H1 (cell line): ENCODE measurements around the gene VIT. TPM values are rescaled to one million over a fixed set of nuclear protein-coding genes. Genes with fewer than 3 reads are reported as not detected.

Experiments used
- FOSL1 ChIP-seq: IDR thresholded peaks from 2 replicates; pipeline ENCODE4 v1.6.1; 2011; ENCODE audit warnings: mild to moderate bottlenecking, low read depth, low read length, moderate library complexity; ENCODE audit not compliant: insufficient read depth
- MAFK ChIP-seq: IDR thresholded peaks from 2 replicates; pipeline ENCODE4 v1.6.1; 2012; ENCODE audit warnings: low read depth, mild to moderate bottlenecking, improper control_type of control experiment, low read length
- RNF2 ChIP-seq: fragments of 200-900, 300-1000 bp; sonication (generic); IDR thresholded peaks from 2 replicates; pipeline ENCODE4 v1.7.1; 2016; ENCODE audit warnings: borderline replicate concordance, low read depth, mild to moderate bottlenecking, antibody characterized with exemption, low read length; ENCODE audit not compliant: poor library complexity, severe bottlenecking; ENCODE audit errors: missing control alignments
- polyA plus RNA-seq, 7 experiments: library from polyadenylated mRNA; depleted of rRNA in 3 of 7; stranded (reverse) in 5 of 7; unstranded in 2 of 7; fragments of >200 nt in 5 of 7; fragments of 200-250 nt in 2 of 7; gene quantifications; 1 replicate in 5 of 7; 2 replicates in 1 of 7; 4 replicates in 1 of 7; pipeline versions ENCODE4 v1.2.1 to v1.2.3, GENCODE V29; 2011 to 2013; ENCODE audit warnings: missing spikeins in 2 of 7, mixed read lengths in 2 of 7
- total RNA-seq: library from RNA; stranded (reverse); fragmentation: NEBNext Ultra II Directional; extraction: Animal tissue kit (Norgen Biotek cat#: 25700); gene quantifications from 2 replicates; pipeline ENCODE4 v1.2.1, GENCODE V29; 2021
- TF ChIP-seq, protein P1 (sequence below): IDR thresholded peaks from 2 replicates; pipeline ENCODE4 v1.6.1; 2011; ENCODE audit warnings: low read depth, mild to moderate bottlenecking, low read length; ENCODE audit not compliant: insufficient read depth

Gene VIT
- total and polyA plus RNA-seq, 2 of the 8 experiments (the other 6 are each of a cell fraction or from before 2014, with no cell fraction given): 0.03 TPM; not detected in 1

GRCh38 chr2:36653155-36653554 lies 43.4 kb upstream of the VIT start (continued):
- TF ChIP-seq, protein P1, sequence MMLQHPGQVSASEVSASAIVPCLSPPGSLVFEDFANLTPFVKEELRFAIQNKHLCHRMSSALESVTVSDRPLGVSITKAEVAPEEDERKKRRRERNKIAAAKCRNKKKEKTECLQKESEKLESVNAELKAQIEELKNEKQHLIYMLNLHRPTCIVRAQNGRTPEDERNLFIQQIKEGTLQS: no peak
- no peak for TF ChIP-seq RNF2
- no peak for TF ChIP-seq FOSL1
- no peak for TF ChIP-seq MAFK
